GM12873 (cell line): ENCODE data around the gene AUNIP.

Experiments used
- CTCF ChIP-seq: IDR thresholded peaks from 2 replicates; pipeline ENCODE4 v1.5.1; 2012; ENCODE audit warnings: low read depth, mild to moderate bottlenecking, moderate library complexity, low read length, control low read depth; ENCODE audit not compliant: insufficient read depth; ENCODE audit errors: missing control alignments

Gene AUNIP

GRCh38 chr1:25864434-25864833, 5.2 kb upstream of the AUNIP start:
- no peak for TF ChIP-seq CTCF

GRCh38 chr1:25863486-25864262, 4.4 kb upstream of the AUNIP start:
- no peak for TF ChIP-seq CTCF

GRCh38 chr1:25862785-25863485, 3.7 kb upstream of the AUNIP start:
- TF ChIP-seq CTCF = no peak

- no peak for TF ChIP-seq CTCF
These were observed 2.3 kb upstream of the AUNIP start for GRCh38 chr1:25861316-25862286.

- TF ChIP-seq CTCF = no peak
These were observed 763 bp downstream of the AUNIP start for GRCh38 chr1:25858494-25858893.

GRCh38 chr1:25856856-25857255, 2.4 kb downstream of the AUNIP start:
- TF ChIP-seq CTCF = no peak

- TF ChIP-seq CTCF = no peak
These were observed 4.7 kb downstream of the AUNIP start for GRCh38 chr1:25854554-25854953.
